Neutrophil (primary cell): ENCODE measurements around the gene MYEOV.

Experiments
- H3K27ac ChIP-seq: fragments of 200-600 bp; sonication (generic); 2 replicates; pipeline ENCODE4 v1.5.1; 2016; ENCODE audit warnings: mild to moderate bottlenecking, moderate library complexity
- H3K27me3 ChIP-seq: fragments of 200-600 bp; sonication (generic); 2 replicates; pipeline ENCODE4 v1.6.0; 2016; ENCODE audit warnings: mild to moderate bottlenecking
- H3K36me3 ChIP-seq: fragments of 200-600 bp; sonication (generic); 2 replicates; pipeline ENCODE4 v1.5.1; 2017
- H3K4me1 ChIP-seq, 2 experiments: fragments of 200-600 bp in 1 of 2; sonication (generic) in 1 of 2; 1 replicate in 1 of 2; 2 replicates in 1 of 2; pipeline versions ENCODE4 v1.5.1 to v1.6.1; 2013 to 2016; ENCODE audit warnings: low read depth in 1 of 2, low read length in 1 of 2, mild to moderate bottlenecking in 1 of 2, moderate library complexity in 1 of 2; ENCODE audit not compliant: control insufficient read depth in 1 of 2, insufficient read depth in 1 of 2
- H3K4me3 ChIP-seq, 2 experiments: fragments of 200-600 bp in 1 of 2; sonication (generic) in 1 of 2; 1 replicate in 1 of 2; 2 replicates in 1 of 2; pipeline ENCODE4 v1.5.1; 2013 to 2016; ENCODE audit warnings: low read depth in 1 of 2, low read length in 1 of 2, mild to moderate bottlenecking in 1 of 2, moderate library complexity in 1 of 2
- H3K9me3 ChIP-seq: fragments of 200-600 bp; sonication (generic); 2 replicates; pipeline ENCODE4 v1.5.1; 2016
- TF ChIP-seq, protein P1 (sequence below): fragments of 200-600 bp; sonication (generic); IDR thresholded peaks from 2 replicates; pipeline ENCODE4 v1.5.1; 2016; ENCODE audit warnings: antibody characterized with exemption

Gene MYEOV

DNA sequence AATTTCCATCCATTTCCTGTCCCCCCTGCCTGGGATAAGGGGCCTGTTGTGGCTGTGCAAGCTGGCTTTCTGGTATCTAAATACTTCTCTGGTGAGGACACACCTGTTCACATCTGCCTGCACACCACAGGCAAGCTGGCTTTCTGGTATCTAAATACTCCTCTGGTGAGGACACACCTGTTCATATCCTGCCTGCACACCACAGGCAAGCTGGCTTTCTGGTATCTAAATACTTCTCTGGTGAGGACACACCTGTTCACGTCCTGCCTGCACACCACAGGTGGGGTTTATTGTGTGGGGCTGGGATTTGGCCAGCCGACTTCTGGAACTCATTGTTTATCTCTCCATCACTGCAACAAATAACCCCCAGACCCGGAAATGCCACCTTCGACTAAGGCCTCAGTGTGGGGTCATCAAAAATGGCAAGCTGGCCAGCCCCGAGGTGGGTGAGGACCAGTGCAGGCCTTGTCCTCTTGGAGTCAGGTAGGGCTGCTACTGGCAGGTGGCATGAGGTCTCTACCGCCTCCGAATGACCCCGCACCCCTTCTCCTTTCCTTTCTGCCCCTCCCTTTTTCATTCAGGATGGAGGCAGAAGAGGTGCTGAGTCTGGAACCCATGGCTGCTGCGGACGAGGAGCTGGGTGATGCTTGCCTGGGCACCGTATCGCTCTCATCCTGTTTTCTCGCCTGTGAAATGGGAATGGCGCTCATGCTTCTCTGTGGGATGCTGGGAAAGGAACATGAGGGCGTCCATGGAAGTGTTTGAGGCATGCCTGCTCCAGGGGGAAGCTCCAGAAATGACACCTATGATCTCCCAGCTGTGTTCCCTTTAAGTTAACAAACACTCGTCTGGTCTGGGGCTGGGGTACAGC, 43.5 kb upstream of the MYEOV start:
- TF ChIP-seq, protein P1, sequence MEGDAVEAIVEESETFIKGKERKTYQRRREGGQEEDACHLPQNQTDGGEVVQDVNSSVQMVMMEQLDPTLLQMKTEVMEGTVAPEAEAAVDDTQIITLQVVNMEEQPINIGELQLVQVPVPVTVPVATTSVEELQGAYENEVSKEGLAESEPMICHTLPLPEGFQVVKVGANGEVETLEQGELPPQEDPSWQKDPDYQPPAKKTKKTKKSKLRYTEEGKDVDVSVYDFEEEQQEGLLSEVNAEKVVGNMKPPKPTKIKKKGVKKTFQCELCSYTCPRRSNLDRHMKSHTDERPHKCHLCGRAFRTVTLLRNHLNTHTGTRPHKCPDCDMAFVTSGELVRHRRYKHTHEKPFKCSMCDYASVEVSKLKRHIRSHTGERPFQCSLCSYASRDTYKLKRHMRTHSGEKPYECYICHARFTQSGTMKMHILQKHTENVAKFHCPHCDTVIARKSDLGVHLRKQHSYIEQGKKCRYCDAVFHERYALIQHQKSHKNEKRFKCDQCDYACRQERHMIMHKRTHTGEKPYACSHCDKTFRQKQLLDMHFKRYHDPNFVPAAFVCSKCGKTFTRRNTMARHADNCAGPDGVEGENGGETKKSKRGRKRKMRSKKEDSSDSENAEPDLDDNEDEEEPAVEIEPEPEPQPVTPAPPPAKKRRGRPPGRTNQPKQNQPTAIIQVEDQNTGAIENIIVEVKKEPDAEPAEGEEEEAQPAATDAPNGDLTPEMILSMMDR = no peak
- H3K36me3 ChIP-seq = no peaks in the 10 kb centered on the region
- no peaks in the 10 kb centered on the region for H3K4me1 ChIP-seq

DNA sequence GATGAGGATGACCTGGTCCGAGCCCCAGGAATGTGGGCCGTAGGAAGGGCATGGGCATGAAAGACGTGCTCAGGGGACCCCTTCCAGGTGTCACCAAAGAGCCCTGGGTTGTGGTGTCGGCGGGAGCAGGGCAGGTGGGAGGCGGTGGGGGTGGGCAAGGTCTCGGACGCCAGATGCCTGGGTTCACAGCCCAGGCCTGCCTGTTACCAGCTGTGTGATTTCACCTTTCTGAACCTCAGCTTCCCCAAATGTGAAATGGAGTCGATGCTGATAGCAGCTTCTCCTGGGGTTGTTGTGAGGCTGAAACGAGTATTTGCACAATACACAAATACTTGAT, 42.9 kb upstream of the MYEOV start:
- Histone ChIP-seq H3K27me3 (no peaks in the 10 kb centered on the region), H3K36me3 (no peaks in the 10 kb centered on the region), H3K4me1 (no peaks in the 10 kb centered on the region), H3K9me3 (no peaks in the 10 kb centered on the region), H3K27ac (no peak overlapping the region), H3K4me3 (no peak overlapping the region)
- TF ChIP-seq, protein P1 = no peak

More for the DNA sequence above, 43.5 kb upstream of the MYEOV start:
- Histone ChIP-seq H3K4me3 (no peak overlapping the region), H3K27ac (no peak overlapping the region), H3K27me3 (no peaks in the 10 kb centered on the region), H3K9me3 (no peaks in the 10 kb centered on the region)

DNA sequence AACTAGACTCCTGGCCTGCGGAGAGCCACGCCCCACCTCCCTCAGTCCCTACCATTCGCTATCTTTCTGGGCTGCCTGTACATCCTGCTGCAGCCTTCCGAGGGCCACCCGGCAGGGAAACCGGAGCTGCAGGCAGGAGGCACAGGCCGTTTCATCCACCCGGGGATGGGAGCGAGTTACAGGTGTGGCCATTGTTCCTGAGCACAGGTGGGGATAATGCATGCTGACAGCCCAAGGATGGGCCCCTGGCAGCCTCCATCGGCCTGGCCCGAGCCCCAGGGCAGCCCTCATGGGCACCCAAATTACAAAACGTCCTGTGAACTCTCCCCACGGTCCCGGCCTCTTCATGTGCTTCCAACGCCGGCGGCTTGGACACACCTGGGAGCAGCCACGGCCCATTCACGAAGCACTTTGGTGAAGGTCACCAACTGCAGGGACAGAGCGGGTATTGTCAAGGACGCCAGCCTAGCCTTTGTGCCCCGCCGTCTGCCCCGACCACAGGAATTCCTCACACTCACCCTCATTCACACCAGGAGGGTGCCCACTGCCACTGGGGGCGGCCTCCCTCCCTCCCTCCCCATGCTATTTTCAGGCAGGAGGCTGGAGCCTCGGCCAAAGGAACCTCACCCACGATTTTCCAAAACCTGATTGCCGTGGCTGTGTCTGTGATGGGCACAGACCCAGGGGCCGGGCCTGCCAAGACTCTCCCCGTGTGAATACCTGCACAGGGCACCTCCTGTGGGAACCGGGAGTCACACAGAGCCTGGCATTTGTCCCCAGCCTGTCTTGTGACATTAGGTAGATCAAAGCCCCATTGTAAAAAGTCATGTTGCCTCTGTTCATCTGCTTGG, 42.1 kb upstream of the MYEOV start:
- Histone ChIP-seq H3K27ac (no peak overlapping the region), H3K36me3 (no peaks in the 10 kb centered on the region), H3K4me1 (no peaks in the 10 kb centered on the region), H3K9me3 (no peaks in the 10 kb centered on the region), H3K27me3 (no peaks in the 10 kb centered on the region), H3K4me3 (no peak overlapping the region)
- TF ChIP-seq, protein P1 = no peak

DNA sequence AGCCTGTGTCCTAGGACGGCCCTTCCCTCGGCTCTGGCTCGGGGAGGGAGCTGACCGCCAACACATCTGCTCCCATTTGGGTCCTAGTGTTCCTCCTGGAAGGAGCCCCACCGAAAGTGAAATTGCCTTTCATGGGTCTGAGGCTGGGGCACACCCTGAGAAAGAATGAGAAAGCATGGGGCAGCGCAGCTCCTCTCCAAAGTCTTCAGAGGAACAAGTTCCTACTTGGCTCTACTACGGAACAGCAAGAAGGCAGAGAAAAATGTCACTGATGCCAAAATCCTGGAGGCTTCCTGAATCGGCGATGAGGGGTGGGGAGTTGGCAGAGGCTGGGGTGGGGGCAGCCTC, 41.5 kb upstream of the MYEOV start:
- no peaks in the 10 kb centered on the region for H3K4me1 ChIP-seq
- no peak overlapping the region for H3K4me3 ChIP-seq
- H3K27ac ChIP-seq = no peak overlapping the region
- H3K27me3 ChIP-seq = no peaks in the 10 kb centered on the region
- no peaks in the 10 kb centered on the region for H3K36me3 ChIP-seq
- H3K9me3 ChIP-seq = no peaks in the 10 kb centered on the region
- TF ChIP-seq, protein P1 = no peak

DNA sequence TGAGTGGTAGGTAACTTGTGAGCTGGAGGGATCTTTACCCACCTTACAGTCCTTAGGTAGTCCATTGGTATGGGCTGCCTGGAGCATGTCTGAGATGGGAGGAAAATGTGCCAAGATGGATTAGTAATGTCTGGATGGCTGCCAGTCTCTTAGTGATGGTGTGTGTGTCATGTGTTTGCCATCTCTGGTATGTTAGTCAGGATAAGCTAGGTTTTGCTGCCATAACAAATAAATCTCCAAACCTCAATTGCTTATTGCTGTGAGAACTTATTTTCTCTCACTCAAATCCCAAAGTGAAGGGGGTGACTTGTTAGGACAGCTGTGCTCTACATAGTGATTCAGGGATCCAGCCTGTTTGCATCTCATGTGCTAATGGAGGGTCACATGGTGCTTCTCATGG, 40.9 kb upstream of the MYEOV start:
- TF ChIP-seq, protein P1 = no peak
- Histone ChIP-seq H3K27ac (no peak overlapping the region), H3K9me3 (no peaks in the 10 kb centered on the region), H3K4me3 (no peak overlapping the region), H3K27me3 (peaks cover 5% of the 10 kb centered on the region), H3K4me1 (no peaks in the 10 kb centered on the region), H3K36me3 (no peaks in the 10 kb centered on the region)
